Activated effector memory CD4-positive, alpha-beta T cell treated with anti-CD3 and anti-CD28 coated beads, Interleukin-2, amount 50 U/mL, for 16 hours (primary cell): Measurements from ENCODE around the gene PIGR.

Source experiments
- DNase-seq: peaks from one replicate; pipeline ENCODE4 v3.0.0-alpha.2; 2020

Gene PIGR

DNA sequence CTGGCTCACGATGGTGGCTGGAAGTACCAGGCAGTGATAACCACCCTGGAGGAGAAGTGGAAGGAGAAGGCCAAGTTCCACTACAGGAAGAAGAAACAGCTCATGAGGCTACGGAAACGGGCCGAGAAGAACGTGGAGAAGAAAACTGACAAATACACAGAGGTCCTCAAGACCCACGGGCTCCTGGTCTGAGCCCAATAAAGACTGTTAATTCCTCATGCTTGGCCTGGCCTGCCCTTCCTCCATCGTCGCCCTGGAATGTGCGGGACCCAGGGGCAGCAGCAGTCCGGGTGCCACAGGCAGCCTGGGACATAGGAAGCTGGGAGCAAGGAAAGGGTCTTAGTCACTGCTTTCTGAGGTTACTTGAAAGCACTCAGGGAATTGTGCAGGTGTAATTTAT, 38.2 kb downstream of the PIGR start:
- DNase-seq = no peak

DNA sequence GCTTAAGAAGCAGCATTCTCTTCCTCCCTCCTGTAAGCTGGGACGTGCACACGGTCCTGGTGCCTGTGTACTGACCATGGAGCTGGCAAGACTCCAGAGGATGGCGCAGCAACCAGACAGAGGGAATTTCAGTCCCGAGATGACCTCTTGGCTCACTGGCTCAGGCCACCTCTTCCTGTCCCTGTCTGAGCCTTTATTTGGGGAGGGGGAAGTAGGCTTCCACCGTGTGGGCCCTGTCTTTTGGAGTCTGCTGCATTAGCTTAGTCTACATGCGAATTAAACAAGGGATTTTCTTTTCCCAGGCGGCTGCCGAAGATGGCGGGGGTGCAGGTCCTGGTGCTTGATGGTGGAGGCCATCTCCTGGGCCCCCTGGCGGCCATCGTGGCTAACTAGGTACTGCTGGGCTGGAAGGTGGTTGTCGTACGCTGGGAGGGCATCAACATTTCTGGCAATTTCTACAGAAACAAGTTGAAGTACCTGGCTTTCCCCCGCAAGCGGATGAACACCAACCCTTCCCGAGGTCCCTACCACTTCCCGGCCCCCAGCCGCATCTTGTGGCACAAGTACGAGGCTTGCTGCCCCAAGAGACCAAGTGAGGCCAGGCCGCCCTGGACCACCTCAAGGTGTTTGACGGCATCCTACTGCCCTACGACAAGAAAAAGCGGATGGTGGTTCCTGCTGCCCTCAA, 38.8 kb downstream of the PIGR start:
- DNase-seq = no peak

DNA sequence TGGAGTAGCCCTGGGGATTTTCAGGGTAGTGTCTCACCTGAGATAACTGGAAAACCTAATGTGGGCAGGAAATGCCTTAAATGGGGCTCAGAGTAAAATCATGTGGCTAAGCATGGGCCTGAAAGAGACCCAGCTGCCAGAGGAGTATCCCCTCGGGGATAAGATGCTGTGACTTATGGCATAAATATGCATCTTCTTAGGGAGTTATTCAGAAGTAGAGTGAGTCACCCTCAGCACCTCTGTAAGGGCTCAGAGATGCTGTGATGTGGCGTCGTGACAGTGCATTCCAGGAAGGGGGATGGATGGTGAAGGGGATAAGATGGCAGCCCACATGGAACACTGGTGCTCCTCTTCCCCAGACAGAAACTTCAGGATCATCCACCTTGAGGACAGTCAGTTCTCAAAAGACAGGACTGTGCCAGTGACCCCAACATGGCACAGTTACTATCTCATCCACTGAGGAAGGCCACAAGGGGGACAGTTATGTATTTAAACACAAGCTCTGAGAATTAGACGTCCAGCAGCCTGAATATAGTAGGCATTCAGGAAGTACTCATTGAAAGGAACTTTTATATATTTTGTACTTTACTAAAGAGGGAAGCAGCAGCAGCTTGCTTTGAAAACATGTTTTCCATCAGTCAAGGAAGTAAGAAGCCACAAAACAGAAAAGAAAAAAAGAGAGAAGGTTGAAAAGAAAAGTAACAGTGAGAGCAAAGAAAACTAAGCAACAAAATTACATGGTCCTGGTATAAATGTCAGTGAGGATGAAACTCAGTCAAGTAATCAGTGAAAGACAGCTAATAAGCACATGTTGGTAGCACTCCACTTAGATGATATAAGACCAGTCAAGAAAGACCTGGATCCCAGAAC, 40.7 kb downstream of the PIGR start:
- peak; percentile 70 for DNase-seq

DNA sequence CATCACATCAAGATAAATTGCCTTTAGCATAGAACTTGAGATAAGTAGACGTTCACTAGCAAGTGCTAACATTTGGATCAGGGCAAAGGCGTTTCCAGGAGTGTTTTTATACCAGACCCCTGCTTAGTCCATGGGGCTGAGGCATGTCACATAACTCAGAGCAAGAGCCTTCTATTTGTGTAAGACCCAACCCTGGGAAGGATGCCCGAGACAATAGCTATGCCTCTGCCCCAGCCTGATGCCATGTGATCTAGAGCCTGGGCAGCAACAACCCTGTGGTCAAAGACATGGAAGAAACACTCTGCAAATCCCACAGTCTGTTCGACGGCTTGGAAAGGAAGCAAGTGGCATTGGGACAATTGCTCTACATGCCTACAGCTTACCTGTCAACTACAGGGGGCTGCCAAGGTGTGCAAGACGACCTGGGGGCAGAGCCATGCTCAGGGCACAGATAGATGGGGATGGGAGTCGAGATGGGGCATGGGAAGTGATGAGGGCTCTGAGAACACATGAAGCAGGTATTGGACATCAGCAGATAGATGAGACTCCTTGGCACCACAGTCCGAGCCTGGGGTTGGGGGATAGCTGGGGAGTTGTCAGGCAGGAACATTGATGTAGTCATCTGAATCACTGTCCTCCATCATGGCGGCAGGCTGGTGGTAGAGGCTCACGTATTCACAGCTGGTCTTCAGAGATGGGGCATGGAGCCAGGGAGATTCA, 41.7 kb downstream of the PIGR start:
- no peak for DNase-seq

DNA sequence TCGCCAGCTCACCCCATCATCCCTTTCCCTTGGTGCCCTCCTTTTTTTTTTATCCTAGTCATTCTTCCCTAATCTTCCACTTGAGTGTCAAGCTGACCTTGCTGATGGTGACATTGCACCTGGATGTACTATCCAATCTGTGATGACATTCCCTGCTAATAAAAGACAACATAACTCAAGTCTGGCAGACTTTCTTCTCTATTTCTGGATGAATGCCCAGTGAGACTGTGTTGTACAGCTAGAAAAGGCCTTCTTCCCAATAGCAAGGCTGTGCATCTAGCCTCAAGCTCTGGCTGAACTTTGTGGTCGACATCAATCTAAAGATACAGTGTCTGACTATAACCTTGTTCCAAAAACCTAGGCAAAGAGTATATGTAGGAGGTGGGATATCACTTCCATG, 42.6 kb downstream of the PIGR start:
- DNase-seq = no peak

DNA sequence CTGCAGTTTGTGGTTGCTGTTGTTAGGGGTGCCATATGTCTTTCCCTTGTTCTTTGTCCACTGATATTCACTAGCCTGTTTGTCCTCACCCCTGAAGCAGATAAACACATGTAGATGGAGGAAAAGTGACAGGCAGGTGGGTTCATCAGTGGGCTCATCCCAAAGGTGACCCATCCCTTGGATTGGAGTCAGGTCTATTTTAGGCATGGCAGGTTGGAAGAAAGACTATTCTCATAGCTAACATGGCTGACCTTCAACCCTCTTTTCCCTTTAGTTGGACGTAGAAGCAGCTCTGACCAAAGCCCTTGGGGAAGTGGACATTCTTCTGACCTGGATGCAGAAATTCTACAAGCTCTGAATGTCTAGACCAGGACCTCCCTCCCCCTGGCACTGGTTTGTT, 43.6 kb downstream of the PIGR start:
- DNase-seq = no peak

DNA sequence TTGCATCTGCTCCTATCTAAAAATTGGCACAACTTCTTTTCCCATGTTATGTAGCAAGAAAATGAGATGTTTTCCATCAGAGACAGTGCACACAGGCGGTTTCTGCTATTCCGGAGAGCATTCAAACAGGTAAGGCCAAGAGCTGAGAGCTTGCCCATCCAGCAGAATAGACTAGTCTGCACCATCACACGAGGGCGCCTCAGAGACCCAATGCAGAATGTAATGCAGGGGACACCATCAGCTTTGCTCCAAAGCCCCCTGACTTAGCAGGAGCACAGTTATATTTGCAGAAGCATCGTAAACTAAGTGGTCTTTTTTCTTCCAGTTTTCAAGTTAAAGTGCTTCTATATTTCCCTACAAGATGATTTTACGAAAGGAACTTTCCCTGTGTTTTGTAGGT, 44.3 kb downstream of the PIGR start:
- no peak for DNase-seq

DNA sequence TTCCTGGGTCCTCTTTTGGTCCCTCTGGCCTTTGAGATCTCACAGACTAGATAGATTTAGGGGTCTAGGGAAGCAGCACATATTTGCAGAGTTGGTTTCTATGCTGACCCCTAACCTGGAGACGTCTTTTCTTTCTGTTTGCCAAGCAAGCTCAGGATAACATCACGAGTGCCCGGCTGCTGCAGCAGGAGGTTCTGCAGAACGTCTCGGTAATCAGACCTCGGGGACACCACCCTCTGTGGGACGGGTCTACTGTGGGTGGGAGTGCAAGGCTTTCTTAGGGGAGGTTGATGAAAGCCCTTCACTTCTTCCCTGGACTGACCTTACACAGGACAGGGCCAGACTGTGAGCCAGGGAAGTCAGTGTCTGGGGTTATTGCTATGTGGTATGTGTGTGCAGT, 46.1 kb downstream of the PIGR start:
- DNase-seq = no peak

DNA sequence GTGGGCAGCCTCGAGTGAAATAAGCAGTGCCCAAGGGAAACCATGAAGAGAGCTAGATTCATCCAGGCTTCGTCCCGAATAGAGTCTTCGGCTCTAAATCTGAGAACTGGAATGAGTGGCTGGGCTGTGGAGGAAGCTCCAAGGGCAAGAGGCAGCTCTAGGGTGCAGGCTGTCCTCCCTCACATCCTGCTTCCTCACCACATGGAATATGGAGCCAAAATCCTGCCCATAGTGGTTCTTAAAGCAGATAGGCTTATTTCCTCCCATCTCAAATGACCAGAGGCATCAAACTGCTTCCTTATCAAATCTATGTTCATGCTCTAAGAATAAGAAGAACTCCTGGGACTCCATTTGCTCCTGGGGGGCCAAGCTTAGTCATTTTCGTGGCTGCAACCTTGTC, 46.5 kb downstream of the PIGR start:
- DNase-seq = no peak

DNA sequence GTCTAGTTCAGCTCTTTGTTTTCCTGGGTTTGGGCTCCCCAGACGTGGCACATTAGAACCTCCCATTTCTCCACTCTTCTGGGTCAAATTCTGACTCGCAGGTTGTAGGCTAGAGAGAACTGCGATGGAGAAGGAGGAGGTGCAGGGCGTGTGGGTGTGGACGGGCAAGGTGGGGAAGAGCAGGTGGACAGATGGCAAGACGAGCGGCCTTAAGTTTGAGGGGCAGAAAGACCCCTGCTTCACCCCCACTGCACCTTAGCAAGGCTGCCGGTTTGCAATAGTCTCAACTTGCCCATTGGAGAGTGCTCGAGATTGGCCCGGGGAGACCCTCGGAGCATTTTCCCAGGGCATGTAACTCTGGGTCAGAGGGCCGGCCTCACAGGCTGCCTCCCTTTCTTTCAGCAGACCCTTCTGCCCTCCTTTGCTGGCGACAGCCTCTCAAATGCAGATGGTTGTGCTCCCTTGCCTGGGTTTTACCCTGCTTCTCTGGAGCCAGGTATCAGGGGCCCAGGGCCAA, 47.3 kb downstream of the PIGR start:
- no peak for DNase-seq

DNA sequence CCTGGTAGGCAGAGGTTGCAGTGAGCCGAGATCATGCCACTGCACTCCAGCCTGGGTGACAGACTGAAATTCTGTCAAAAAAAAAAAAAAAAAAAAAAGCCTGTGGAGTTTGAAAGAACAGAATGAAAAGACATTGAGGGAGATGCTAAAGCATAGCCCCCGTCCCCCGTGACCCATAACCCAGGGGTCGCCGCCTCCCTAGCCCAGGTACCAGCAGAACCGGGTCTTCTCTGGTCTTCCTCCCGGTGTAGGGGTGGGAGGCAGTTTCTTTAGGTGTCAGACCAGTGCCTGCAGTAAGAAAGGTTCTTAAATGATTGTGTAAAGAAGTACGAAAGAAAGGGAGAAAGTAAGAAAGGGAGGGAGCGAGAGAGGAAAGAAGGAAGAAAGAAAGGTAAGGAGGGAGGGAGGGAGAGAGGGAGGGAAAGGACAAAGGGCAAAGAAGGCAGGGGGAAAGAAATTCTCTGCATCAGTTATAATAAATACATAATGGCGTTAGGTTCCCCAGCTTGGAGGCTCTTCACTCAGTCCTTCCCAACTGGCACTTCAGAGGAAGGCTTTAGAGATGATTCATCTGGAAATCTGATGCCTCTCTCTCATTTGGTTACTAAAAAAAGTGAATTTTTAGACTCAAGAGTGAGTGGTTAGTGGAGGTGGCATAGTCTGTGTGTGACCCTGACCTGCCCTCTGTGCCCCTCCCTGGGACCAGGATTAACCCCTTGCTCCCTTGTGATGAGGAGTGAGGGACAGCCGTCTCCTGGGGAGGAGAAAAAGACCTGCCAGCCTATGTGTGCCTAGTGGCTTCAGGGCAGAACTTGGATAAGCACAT, 48.0 kb downstream of the PIGR start:
- DNase-seq = no peak

DNA sequence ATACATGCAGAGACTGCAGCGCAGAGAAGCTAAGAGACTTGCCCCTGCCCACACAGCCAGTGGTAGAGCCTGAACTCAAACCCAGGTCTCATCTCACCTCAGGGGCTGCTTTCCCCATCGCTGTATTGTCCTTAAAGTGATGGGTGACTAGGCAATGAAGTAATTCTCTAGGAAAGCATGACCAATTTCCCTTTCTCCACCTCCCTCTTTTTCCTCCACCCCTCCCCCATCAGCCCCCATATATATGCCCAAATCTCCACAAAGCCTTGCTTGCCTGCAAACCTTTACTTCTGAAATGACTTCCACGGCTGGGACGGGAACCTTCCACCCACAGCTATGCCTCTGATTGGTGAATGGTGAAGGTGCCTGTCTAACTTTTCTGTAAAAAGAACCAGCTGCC, 49.1 kb downstream of the PIGR start, which contains the start of gene IL24:
Gene IL24 (plus strand): TSS at position 269 of the 400 bp plus-strand sequence. CDS start 390 bp downstream, outside the sequence.
- DNase-seq = peak; percentile 69

DNA sequence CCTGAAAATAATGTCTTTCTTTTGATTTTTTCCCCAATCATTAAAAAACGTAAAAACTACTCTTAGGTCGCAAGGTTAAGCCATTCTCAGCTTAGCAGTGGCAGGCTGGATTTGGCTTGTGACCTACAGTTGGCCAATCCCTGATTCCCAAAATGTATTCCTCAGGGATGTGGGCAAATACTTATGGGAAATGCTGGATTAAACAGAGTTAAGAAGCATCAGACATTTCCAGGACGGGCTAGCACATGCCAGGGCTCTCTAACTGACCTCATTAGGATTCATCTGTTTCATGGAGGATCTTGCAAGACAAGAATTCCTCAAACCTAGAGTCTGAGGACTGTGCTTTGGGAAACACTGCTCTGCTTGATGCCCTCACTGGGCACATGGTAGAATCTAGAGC, 50.0 kb downstream of the PIGR start:
- DNase-seq = no peak

DNA sequence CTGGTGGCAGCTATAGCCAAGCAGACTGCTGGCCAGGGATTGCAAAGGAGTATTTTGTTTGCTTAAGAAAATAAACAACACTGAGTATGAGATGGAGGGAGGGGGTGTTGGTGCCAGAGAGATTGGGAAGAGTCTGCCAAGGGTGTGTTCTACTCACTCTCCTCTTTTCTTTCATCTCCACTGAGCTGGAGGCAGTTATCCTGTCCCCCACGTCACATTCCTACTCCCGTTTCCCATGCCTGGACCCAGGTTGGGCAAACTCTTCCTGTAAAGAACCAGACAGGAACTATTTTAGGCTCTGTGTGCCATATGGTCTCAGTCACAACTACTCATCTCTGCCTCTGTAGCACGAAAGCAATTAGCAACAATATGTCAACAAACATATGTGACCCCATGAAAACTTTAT, 50.4 kb downstream of the PIGR start:
- DNase-seq = no peak

DNA sequence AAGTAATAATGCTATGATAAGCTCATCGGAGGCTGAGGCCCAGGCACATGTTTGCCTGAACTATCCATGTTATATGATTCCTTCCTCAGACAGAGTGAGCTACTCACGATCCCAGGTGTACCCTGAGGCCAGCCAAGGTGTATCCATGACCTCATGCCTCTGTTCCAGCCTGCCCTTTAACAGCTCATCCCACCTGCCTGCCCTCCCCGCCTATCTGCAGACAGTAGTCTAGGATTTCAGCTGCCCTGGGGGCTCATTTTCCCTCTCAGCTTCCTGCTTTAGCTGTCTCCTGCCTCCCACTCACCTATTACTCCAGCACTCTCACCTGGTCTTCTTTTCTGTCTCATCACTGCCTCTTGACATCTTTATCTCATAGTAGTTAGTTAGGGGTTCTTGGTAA, 50.9 kb downstream of the PIGR start:
- no peak for DNase-seq

DNA sequence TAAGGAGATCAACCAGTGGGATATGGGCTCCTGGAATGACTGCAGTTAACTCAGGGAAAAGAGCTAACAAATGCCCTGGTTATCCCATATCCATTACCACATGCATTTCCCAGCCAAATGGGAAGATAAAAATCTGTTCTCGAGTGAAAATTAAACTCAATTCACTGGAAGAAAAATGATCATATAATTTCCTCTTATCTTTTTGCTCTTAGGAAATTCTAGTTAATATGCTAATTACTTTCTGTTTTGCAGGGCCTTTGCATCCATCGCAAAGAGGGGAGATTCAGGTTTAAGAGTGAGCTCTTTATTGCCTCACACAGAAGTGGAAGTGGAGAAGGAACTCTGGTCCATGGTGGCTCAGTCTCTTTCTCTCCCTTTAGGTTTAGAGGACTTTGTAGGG, 52.9 kb downstream of the PIGR start:
- DNase-seq = no peak

DNA sequence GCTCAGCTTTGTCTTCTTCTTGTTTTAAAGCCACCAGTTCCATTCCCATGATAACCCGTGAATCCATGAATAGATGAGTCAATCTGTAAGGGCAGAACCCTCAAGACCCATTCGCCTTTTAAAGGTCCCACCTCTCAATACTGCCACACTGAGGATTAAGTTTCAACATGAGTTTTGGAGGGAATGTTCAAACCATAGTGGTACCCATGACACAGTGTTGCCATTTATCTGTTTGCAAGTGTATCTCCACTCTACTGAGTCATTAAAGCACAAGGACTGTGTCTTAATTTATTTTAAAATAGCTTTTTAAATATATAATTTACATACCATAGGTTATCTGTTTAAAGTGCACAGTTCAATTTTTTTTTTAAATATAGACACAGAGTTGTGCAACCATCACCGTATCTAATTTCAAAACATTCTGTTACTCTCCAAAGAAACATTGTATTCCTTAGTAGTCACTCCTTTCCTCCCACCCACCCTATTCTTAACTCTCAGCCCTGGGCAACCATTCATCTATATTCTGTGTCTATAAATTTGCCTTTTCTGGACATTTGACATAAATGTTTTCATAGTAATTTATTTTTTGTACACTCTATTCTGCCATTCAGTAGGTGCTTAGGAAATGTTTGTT, 53.8 kb downstream of the PIGR start:
- DNase-seq = no peak

DNA sequence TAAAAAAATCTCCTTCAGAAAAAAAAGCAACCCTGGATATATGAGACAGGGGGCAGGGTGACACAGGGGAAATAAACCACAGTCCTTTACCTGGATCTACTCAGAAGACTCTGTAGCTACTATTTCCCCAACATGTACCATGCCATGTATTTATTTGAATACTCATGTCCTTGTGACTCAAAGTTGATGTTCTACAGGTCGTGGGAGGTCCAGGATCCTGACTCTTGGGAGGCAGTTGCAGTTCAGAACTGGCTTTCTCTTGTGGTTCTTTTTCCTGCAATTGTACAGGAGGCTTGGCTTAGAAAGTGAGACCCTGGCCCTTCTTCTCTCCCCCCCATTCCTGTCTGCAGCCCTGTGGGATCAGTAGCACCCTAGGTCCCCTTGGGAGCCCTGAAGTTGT, 54.9 kb downstream of the PIGR start:
- no peak for DNase-seq

DNA sequence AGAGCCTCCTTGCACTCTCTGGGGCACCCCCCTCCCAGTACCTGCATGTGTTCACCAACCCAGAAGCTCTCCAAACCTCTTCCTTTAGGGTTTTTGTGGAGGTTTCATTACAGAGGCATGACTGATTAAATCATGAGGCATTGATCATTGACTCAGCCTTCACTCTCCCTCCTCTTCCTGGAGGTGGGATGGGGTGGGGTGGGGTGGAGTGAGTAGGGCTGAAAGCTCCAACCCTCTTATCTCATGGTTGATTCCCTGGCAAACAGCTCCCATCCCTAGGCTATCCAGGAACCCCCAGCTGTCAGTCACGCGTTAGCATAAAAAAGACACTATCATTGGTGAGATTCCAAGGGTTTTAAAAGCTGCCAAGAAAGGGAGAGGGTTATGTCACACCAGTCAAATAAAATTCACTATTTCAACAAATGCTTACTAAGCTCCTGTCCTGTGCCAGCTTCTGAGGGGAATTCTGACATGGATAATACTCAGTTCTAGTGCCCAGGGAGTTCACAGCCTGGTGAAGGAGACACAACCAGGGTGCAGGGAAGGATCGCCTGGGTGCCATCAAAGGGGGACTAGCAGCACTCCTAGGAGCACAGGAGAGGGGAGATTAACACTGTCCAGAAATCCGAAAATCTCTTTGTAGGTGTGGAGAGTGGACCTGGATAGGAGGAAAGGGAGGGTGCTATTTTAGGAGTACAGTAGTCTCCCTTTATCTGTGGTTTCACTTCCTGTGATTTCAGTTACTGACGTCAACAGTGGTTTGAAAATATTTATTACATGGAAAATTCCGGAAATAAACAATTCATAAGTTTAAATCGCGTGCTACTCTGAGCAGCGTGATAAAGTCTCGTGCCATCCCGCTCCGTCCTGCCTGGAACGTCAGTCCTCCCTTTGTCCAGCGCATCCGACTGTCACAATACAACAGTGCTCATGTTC, 55.9 kb downstream of the PIGR start:
- no peak for DNase-seq

DNA sequence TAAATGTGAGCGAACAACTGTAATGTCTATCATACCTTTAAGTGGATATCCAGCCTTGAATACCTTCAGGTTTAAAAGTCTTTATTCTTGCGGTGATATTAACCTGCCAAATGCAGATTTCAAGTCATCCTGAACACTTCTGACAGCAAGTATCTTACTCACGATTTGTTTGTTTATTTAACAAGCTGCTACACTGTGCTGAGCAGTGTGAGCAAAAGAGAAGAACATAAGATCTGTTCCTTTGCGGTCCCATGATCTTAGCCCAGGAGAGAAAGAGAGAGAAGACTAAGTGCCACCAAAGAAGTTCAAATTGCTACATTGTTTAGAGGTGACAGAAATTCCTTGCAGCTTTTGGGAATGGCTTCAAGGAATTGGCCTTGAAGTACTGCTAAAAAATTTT, 58.6 kb downstream of the PIGR start:
- DNase-seq = no peak

DNA sequence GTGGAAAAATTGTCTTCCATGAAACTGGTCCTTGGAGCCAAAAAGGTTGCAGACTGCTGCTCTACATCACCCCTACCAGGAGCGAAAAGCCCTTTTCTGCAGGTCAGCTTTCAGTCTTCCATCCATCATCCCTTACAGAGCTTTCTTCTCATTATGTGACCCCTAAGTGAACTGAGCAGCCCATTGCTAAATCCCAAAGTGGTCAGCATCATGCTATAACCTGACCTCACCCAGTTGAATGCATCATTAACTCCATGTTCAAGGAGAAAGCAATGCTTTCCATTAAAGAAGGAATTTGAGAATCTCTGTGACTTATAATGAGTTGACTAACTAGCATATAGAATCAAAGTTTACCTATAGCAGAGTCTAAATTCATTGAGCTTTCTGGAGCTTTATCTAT, 59.4 kb downstream of the PIGR start:
- DNase-seq = no peak
